ENCODE measurements around the gene RHBDL1. TPM values are rescaled to one million over a fixed set of nuclear protein-coding genes. Genes with fewer than 3 reads are reported as not detected.

RHBDL1 gene
- total and polyA plus RNA-seq, 4 donors, result 4.1 to 19.1 (median 11.4) TPM

- no peaks in the 10 kb centered on the region for H3K27me3 ChIP-seq (ENCODE audit: control insufficient read depth, insufficient read depth, low read length)
- no peaks in the 10 kb centered on the region for H3K9me3 ChIP-seq (ENCODE audit: control insufficient read depth, insufficient read depth, low read length)
- no peak overlapping the region for H3K27ac ChIP-seq (ENCODE audit: low read depth, low read length)
- 94% methylated on average over 10 of the region's 13 CpGs for WGBS (ENCODE audit: insufficient coverage)
- peaks cover 21% of the 10 kb centered on the region for H3K4me1 ChIP-seq (ENCODE audit: control insufficient read depth, insufficient read depth, low read length)
- peaks cover 85% of the 10 kb centered on the region for H3K36me3 ChIP-seq (ENCODE audit: control insufficient read depth, insufficient read depth, low read length)
- DNase-seq (ENCODE audit: low read depth in 4 of 6, low spot score in 6 of 6), result no peak
- H3K4me3 ChIP-seq (ENCODE audit: low read depth, low read length), result no peak overlapping the region
Observed at GRCh38 chr16:666572-666971, 8.9 kb upstream of the RHBDL1 start.

GRCh38 chr16:667113-667779 is 8.2 kb upstream of the RHBDL1 start:
- no peak for DNase-seq (ENCODE audit: low read depth in 4 of 6, low spot score in 6 of 6)

GRCh38 chr16:667780-668518 is 7.5 kb upstream of the RHBDL1 start, which contains the start of gene RHOT2:
TSS of gene RHOT2 (plus strand) at chr16:668132. CDS start at chr16:668200, 68 bp downstream.
- Histone ChIP-seq H3K4me1 (ENCODE audit: control insufficient read depth, insufficient read depth, low read length) (peaks cover 21% of the 10 kb centered on the region), H3K27me3 (ENCODE audit: control insufficient read depth, insufficient read depth, low read length) (no peaks in the 10 kb centered on the region), H3K4me3 (ENCODE audit: low read depth, low read length) (peak within 1 kb of the TSS; percentile 66), H3K27ac (ENCODE audit: low read depth, low read length) (peak within 1 kb of the TSS; percentile 33), H3K9me3 (ENCODE audit: control insufficient read depth, insufficient read depth, low read length) (no peaks in the 10 kb centered on the region), H3K36me3 (ENCODE audit: control insufficient read depth, insufficient read depth, low read length) (peaks cover 85% of the 10 kb centered on the region)
- DNase-seq (ENCODE audit: low read depth in 4 of 6, low spot score in 6 of 6), result peak; percentile 63 to 97 (median 86)
- WGBS (ENCODE audit: insufficient coverage), result 0% methylated on average over 78 of the region's 78 CpGs

More at GRCh38 chr16:667113-667779, 8.2 kb upstream of the RHBDL1 start:
- Histone ChIP-seq H3K27ac (ENCODE audit: low read depth, low read length) (peak overlapping the region; percentile 33), H3K4me1 (ENCODE audit: control insufficient read depth, insufficient read depth, low read length) (peaks cover 21% of the 10 kb centered on the region), H3K9me3 (ENCODE audit: control insufficient read depth, insufficient read depth, low read length) (no peaks in the 10 kb centered on the region), H3K4me3 (ENCODE audit: low read depth, low read length) (no peak overlapping the region), H3K27me3 (ENCODE audit: control insufficient read depth, insufficient read depth, low read length) (no peaks in the 10 kb centered on the region), H3K36me3 (ENCODE audit: control insufficient read depth, insufficient read depth, low read length) (peaks cover 85% of the 10 kb centered on the region)
- WGBS (ENCODE audit: insufficient coverage), result 76% methylated on average over 17 of the region's 22 CpGs

GRCh38 chr16:668519-669171 is 6.8 kb upstream of the RHBDL1 start:
- H3K27ac ChIP-seq (ENCODE audit: low read depth, low read length), result no peak overlapping the region
- WGBS (ENCODE audit: insufficient coverage), result 15% methylated on average over 50 of the region's 50 CpGs
- no peaks in the 10 kb centered on the region for H3K9me3 ChIP-seq (ENCODE audit: control insufficient read depth, insufficient read depth, low read length)

GRCh38 chr16:669666-670065 is 5.8 kb upstream of the RHBDL1 start:
- DNase-seq (ENCODE audit: low read depth in 4 of 6, low spot score in 6 of 6), result no peak
- Histone ChIP-seq H3K27ac (ENCODE audit: low read depth, low read length) (no peak overlapping the region), H3K4me1 (ENCODE audit: control insufficient read depth, insufficient read depth, low read length) (peaks cover 22% of the 10 kb centered on the region), H3K27me3 (ENCODE audit: control insufficient read depth, insufficient read depth, low read length) (no peaks in the 10 kb centered on the region), H3K9me3 (ENCODE audit: control insufficient read depth, insufficient read depth, low read length) (no peaks in the 10 kb centered on the region), H3K36me3 (ENCODE audit: control insufficient read depth, insufficient read depth, low read length) (peaks cover 91% of the 10 kb centered on the region), H3K4me3 (ENCODE audit: low read depth, low read length) (no peak overlapping the region)
- 94% methylated on average over 13 of the region's 13 CpGs for WGBS (ENCODE audit: insufficient coverage)

More at GRCh38 chr16:668519-669171, 6.8 kb upstream of the RHBDL1 start:
- DNase-seq (ENCODE audit: low read depth in 4 of 6, low spot score in 6 of 6), result no peak
- peak overlapping the region; percentile 66 for H3K4me3 ChIP-seq (ENCODE audit: low read depth, low read length)
- no peaks in the 10 kb centered on the region for H3K27me3 ChIP-seq (ENCODE audit: control insufficient read depth, insufficient read depth, low read length)
- peaks cover 89% of the 10 kb centered on the region for H3K36me3 ChIP-seq (ENCODE audit: control insufficient read depth, insufficient read depth, low read length)
- H3K4me1 ChIP-seq (ENCODE audit: control insufficient read depth, insufficient read depth, low read length), result peaks cover 21% of the 10 kb centered on the region

GRCh38 chr16:670485-671352 is 4.8 kb upstream of the RHBDL1 start:
- no peak for DNase-seq (ENCODE audit: low read depth in 4 of 6, low spot score in 6 of 6)
- peaks cover 88% of the 10 kb centered on the region for H3K36me3 ChIP-seq (ENCODE audit: control insufficient read depth, insufficient read depth, low read length)
- no peak overlapping the region for H3K27ac ChIP-seq (ENCODE audit: low read depth, low read length)
- H3K4me1 ChIP-seq (ENCODE audit: control insufficient read depth, insufficient read depth, low read length), result peaks cover 29% of the 10 kb centered on the region
- H3K4me3 ChIP-seq (ENCODE audit: low read depth, low read length), result no peak overlapping the region
- WGBS (ENCODE audit: insufficient coverage), result 94% methylated on average over 51 of the region's 52 CpGs
- H3K9me3 ChIP-seq (ENCODE audit: control insufficient read depth, insufficient read depth, low read length), result no peaks in the 10 kb centered on the region
- H3K27me3 ChIP-seq (ENCODE audit: control insufficient read depth, insufficient read depth, low read length), result peaks cover 5% of the 10 kb centered on the region

GRCh38 chr16:671353-672131 is 3.9 kb upstream of the RHBDL1 start:
- Histone ChIP-seq H3K4me1 (ENCODE audit: control insufficient read depth, insufficient read depth, low read length) (peaks cover 34% of the 10 kb centered on the region), H3K36me3 (ENCODE audit: control insufficient read depth, insufficient read depth, low read length) (peaks cover 84% of the 10 kb centered on the region), H3K9me3 (ENCODE audit: control insufficient read depth, insufficient read depth, low read length) (no peaks in the 10 kb centered on the region), H3K27me3 (ENCODE audit: control insufficient read depth, insufficient read depth, low read length) (peaks cover 5% of the 10 kb centered on the region), H3K27ac (ENCODE audit: low read depth, low read length) (no peak overlapping the region), H3K4me3 (ENCODE audit: low read depth, low read length) (no peak overlapping the region)
- 87% methylated on average over 32 of the region's 40 CpGs for WGBS (ENCODE audit: insufficient coverage)
- DNase-seq (ENCODE audit: low read depth in 4 of 6, low spot score in 6 of 6), result no peak

- H3K36me3 ChIP-seq (ENCODE audit: control insufficient read depth, insufficient read depth, low read length), result peaks cover 84% of the 10 kb centered on the region
- WGBS (ENCODE audit: insufficient coverage), result 94% methylated on average over 16 of the region's 19 CpGs
Observed at GRCh38 chr16:672371-672770, 3.1 kb upstream of the RHBDL1 start.

More at GRCh38 chr16:672371-672770, 3.1 kb upstream of the RHBDL1 start:
- peaks cover 38% of the 10 kb centered on the region for H3K4me1 ChIP-seq (ENCODE audit: control insufficient read depth, insufficient read depth, low read length)
- no peaks in the 10 kb centered on the region for H3K9me3 ChIP-seq (ENCODE audit: control insufficient read depth, insufficient read depth, low read length)
- no peak overlapping the region for H3K27ac ChIP-seq (ENCODE audit: low read depth, low read length)
- no peak for DNase-seq (ENCODE audit: low read depth in 4 of 6, low spot score in 6 of 6)
- H3K27me3 ChIP-seq (ENCODE audit: control insufficient read depth, insufficient read depth, low read length), result peaks cover 9% of the 10 kb centered on the region
- H3K4me3 ChIP-seq (ENCODE audit: low read depth, low read length), result no peak overlapping the region
